Parathyroid adenoma (tissue), 2 donors: ENCODE results near the gene TTC9B.

Source experiments
- H2AFZ ChIP-seq: fragments of 300-600 bp; sonication (generic); one replicate; pipeline ENCODE4 v1.7.0; 2017; ENCODE audit warnings: antibody characterized with exemption, mild to moderate bottlenecking
- H3K27ac ChIP-seq: fragments of 300-600 bp; sonication (generic); one replicate; pipeline ENCODE4 v1.7.0; 2017
- H3K27me3 ChIP-seq: fragments of 300-600 bp; sonication (generic); one replicate; pipeline ENCODE4 v1.7.0; 2017; ENCODE audit warnings: low read length; ENCODE audit not compliant: control insufficient read depth, insufficient read depth
- H3K36me3 ChIP-seq: fragments of 300-600 bp; sonication (generic); one replicate; pipeline ENCODE4 v1.7.0; 2017; ENCODE audit warnings: low read length; ENCODE audit not compliant: control insufficient read depth, insufficient read depth
- H3K4me1 ChIP-seq: fragments of 300-600 bp; sonication (generic); one replicate; pipeline ENCODE4 v1.7.0; 2017; ENCODE audit warnings: control low read depth
- H3K4me2 ChIP-seq: fragments of 300-600 bp; sonication (generic); one replicate; pipeline ENCODE4 v1.7.0; 2017; ENCODE audit warnings: low read length
- H3K4me3 ChIP-seq: fragments of 300-600 bp; sonication (generic); one replicate; pipeline ENCODE4 v1.7.0; 2017; ENCODE audit warnings: low read depth, low read length
- H3K79me2 ChIP-seq: fragments of 300-600 bp; sonication (generic); one replicate; pipeline ENCODE4 v1.7.0; 2017; ENCODE audit warnings: control low read depth
- H3K9ac ChIP-seq: fragments of 300-600 bp; sonication (generic); one replicate; pipeline ENCODE4 v1.7.0; 2017; ENCODE audit warnings: mild to moderate bottlenecking
- H3K9me3 ChIP-seq: fragments of 300-600 bp; sonication (generic); one replicate; pipeline ENCODE4 v1.7.0; 2017; ENCODE audit warnings: low read length; ENCODE audit not compliant: control insufficient read depth
- TF ChIP-seq, protein P1 (sequence below): fragments of 300-600 bp; sonication (generic); IDR thresholded peaks from one replicate; pipeline ENCODE4 v1.7.0; 2017; ENCODE audit warnings: antibody characterized with exemption, mild to moderate bottlenecking
- donor health status: primary hyperparathyroidism.

The TTC9B gene

GRCh38 chr19:40235238-40236025 lies 17.2 kb upstream of the TTC9B start:
- Histone ChIP-seq H3K27me3 (no peaks in the 10 kb centered on the region), H3K27ac (no peak overlapping the region), H3K79me2 (peaks cover 18% of the 10 kb centered on the region), H3K4me2 (no peak overlapping the region), H3K36me3 (no peaks in the 10 kb centered on the region), H3K9me3 (no peaks in the 10 kb centered on the region), H3K9ac (no peak overlapping the region), H3K4me1 (peaks cover 8% of the 10 kb centered on the region), H3K4me3 (no peak overlapping the region), H2AFZ (no peak overlapping the region)
- TF ChIP-seq, protein P1, sequence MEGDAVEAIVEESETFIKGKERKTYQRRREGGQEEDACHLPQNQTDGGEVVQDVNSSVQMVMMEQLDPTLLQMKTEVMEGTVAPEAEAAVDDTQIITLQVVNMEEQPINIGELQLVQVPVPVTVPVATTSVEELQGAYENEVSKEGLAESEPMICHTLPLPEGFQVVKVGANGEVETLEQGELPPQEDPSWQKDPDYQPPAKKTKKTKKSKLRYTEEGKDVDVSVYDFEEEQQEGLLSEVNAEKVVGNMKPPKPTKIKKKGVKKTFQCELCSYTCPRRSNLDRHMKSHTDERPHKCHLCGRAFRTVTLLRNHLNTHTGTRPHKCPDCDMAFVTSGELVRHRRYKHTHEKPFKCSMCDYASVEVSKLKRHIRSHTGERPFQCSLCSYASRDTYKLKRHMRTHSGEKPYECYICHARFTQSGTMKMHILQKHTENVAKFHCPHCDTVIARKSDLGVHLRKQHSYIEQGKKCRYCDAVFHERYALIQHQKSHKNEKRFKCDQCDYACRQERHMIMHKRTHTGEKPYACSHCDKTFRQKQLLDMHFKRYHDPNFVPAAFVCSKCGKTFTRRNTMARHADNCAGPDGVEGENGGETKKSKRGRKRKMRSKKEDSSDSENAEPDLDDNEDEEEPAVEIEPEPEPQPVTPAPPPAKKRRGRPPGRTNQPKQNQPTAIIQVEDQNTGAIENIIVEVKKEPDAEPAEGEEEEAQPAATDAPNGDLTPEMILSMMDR, result no peak

DNA sequence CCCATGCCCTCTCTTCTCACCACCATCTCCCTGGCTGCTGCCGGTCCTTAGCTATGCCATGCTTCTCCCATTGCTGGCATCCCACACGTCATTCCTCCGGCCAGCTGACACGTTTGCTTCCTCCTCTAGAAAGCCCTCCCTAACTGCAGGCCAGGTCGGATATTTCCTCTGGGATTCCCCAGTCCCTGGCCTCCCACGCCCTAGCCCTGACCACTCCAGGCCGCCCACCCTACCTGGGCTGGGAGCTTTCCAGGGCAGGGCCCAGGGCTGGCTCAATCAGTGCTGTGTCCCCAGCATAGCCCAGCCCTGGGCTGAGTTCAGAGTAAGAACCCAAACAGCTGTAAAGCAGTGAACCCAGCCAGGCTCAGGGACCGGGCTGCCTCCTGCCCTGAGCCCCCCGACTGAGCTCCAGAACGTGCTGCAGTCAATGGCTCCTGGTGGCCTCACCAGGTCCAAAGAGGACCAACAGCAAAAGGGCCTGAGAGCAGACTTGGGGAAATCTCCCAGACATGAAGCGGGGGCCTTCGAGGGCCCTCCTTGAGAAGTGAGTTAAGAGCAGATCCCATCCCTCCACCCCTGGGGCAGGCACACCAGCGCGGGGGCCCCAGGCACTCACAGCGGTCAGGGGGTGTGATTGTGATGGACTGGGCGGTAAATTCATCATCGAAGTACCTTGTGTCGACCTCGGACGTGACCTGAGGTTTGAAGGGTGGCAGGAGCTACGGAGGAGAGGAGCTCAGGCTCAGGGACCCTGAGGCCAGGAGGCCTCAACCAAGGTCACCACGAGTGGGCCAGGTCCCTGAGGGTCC lies 16.4 kb upstream of the TTC9B start:
- H3K9ac ChIP-seq, result no peak overlapping the region
- H3K36me3 ChIP-seq, result no peaks in the 10 kb centered on the region
- TF ChIP-seq, protein P1, result no peak
- peaks cover 10% of the 10 kb centered on the region for H3K79me2 ChIP-seq
- peaks cover 8% of the 10 kb centered on the region for H3K4me1 ChIP-seq
- H3K27me3 ChIP-seq, result no peaks in the 10 kb centered on the region
- H3K4me2 ChIP-seq, result no peak overlapping the region
- H3K27ac ChIP-seq, result no peak overlapping the region
- H3K4me3 ChIP-seq, result no peak overlapping the region
- H3K9me3 ChIP-seq, result no peaks in the 10 kb centered on the region
- H2AFZ ChIP-seq, result no peak overlapping the region

GRCh38 chr19:40233811-40234389 lies 15.7 kb upstream of the TTC9B start:
- Histone ChIP-seq H3K27ac (no peak overlapping the region), H3K9me3 (no peaks in the 10 kb centered on the region), H3K27me3 (no peaks in the 10 kb centered on the region), H3K36me3 (no peaks in the 10 kb centered on the region), H3K79me2 (peaks cover 4% of the 10 kb centered on the region), H3K4me3 (no peak overlapping the region), H3K9ac (no peak overlapping the region), H3K4me1 (peaks cover 8% of the 10 kb centered on the region), H3K4me2 (no peak overlapping the region), H2AFZ (no peak overlapping the region)
- TF ChIP-seq, protein P1, result no peak

DNA sequence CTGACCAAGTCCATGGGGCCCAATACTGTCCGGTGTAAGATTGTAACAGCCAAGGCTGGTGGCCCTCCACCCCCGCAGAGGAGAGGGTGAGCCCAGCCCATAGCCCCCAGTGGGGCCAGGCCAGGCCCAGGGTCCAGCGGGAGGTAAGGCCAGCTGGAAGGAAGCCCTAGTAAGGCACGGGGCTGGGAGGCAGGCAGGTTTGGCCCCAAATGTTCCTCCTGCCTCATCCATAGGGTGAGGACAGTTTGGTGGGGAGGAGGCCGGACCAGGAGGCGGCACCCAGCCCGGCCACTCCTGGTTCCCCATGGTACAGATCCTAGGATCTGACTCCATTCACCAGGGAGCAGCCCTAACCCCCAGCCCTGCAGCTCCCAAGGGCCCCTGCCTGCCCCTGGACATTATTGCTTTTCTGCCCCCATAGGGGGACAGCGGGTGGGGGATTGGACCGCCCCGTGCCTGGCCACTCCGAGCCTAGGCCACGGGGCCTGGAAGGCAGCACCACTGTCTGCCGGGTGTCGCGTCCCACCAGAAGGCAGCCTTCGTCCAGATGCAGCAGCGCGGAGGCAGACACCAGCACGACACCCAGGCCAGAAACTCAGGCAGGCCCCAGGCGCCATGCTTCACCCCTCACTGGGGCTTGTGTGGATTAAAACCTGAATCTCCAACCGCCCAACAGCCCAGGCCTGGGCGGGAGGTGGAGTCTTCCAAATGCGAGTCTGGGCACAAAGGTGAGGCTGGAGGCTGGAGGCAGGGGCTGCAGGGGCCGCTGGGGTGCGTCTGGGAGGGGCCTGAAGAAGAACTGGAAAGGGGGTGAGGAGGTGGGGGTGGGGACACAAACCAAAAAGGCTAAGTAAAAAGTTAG lies 15.0 kb upstream of the TTC9B start:
- Histone ChIP-seq H3K27me3 (no peaks in the 10 kb centered on the region), H3K4me3 (no peak overlapping the region), H3K36me3 (no peaks in the 10 kb centered on the region), H3K9ac (no peak overlapping the region), H3K27ac (no peak overlapping the region), H3K79me2 (peaks cover 2% of the 10 kb centered on the region), H2AFZ (no peak overlapping the region), H3K4me2 (no peak overlapping the region), H3K4me1 (peaks cover 8% of the 10 kb centered on the region), H3K9me3 (no peaks in the 10 kb centered on the region)
- TF ChIP-seq, protein P1, result no peak
